ENCODE measurements around the gene AATK. TPM values are rescaled to one million over a fixed set of nuclear protein-coding genes. Genes with fewer than 3 reads are reported as not detected.

The AATK gene
- total and polyA plus RNA-seq, 10 of the 15 experiments (the other 5 are each of a cell fraction or from before 2014, with no cell fraction given): 0.04 TPM; not detected in 9

- no peak overlapping the region for H2AFZ ChIP-seq (ENCODE audit: control insufficient read depth, low read depth, low read length)
- no TSS peak for BruUV-seq (replicated peaks)
- ChIA-PET POLR2A (no interaction called here), CTCF (no interaction called here), SMC1A (ENCODE audit: uncharacterized antibody, unreplicated experiment) (no interaction called here), RAD21 (ENCODE audit: unreplicated experiment) (no interaction called here)
- intact Hi-C loops (cut with micrococcal nuclease; ENCODE audit: unreplicated experiment) (no loop called here), in situ Hi-C loops (cut with MboI) (loop anchor here (25.0 kb wide), 1 partner anchor 359 kb away; no protein-coding TSS in a partner anchor)
- no peaks in the 10 kb centered on the region for H4K20me1 ChIP-seq (ENCODE audit: control insufficient read depth, insufficient read depth)
- H3K9ac ChIP-seq (ENCODE audit: control insufficient read depth, insufficient read depth, low read length): no peak overlapping the region
- no peak for TF ChIP-seq STAT1 (conservative IDR thresholded peaks at IDR 0.05)
- TF ChIP-seq ATF2 (IDR thresholded peaks at IDR 0.05; ENCODE audit: low read length): no peak
- no peak for TF ChIP-seq NFYB (IDR thresholded peaks at IDR 0.05; ENCODE audit: insufficient read depth, low read depth, low read length)
- TF ChIP-seq PBX3 (IDR thresholded peaks at IDR 0.05; ENCODE audit: insufficient replicate concordance, low read depth, low read length): no peak
- TF ChIP-seq IRF4 (IDR thresholded peaks at IDR 0.05; ENCODE audit: low read depth, low read length): no peak
- TF ChIP-seq CHD4 (IDR thresholded peaks at IDR 0.05): no peak
- TF ChIP-seq EED (IDR thresholded peaks at IDR 0.05; ENCODE audit: low read depth): no peak
- TF ChIP-seq ETV6 (conservative IDR thresholded peaks at IDR 0.05 in 1 of 2, IDR thresholded peaks at IDR 0.05 in 1 of 2; ENCODE audit: borderline replicate concordance in 1 of 2, low read depth in 1 of 2): no peak
- no peak for TF ChIP-seq SP1 (IDR thresholded peaks at IDR 0.05; ENCODE audit: low read depth, low read length)
- no peak for DNase-seq (ENCODE audit: low read depth, low spot score)
- no peaks in the 10 kb centered on the region for H3K36me3 ChIP-seq (ENCODE audit: control insufficient read depth in 2 of 2, insufficient read depth in 2 of 2, low read length in 1 of 2)
- no peaks in the 10 kb centered on the region for H3K27me3 ChIP-seq (replicated peaks in 1 of 2; ENCODE audit: control insufficient read depth in 2 of 2, insufficient read depth in 2 of 2, low read length in 1 of 2)
- no peak for ATAC-seq
- H3K9me3 ChIP-seq (replicated peaks; ENCODE audit: control insufficient read depth, insufficient read depth, low read length): no peaks in the 10 kb centered on the region
- no peaks in the 10 kb centered on the region for H3K79me2 ChIP-seq (ENCODE audit: control insufficient read depth, insufficient read depth, low read length)
- FAIRE-seq: no peak
- WGBS (ENCODE audit: insufficient coverage, insufficient replicate concordance, low lambda C conversion rate, missing lambda C conversion rate): 39% methylated on average over 14 of the region's 14 CpGs
- no peaks in the 10 kb centered on the region for H3K4me1 ChIP-seq (ENCODE audit: control insufficient read depth, insufficient read depth, low read length)
- H3K27ac ChIP-seq (ENCODE audit: control insufficient read depth, insufficient read depth): no peak overlapping the region
- no peak overlapping the region for H3K4me2 ChIP-seq (ENCODE audit: control insufficient read depth, insufficient read depth)
- no peak overlapping the region for H3K4me3 ChIP-seq
Measured at GRCh38 chr17:81128338-81128737, 37.7 kb downstream of the AATK start.

Data from GM12878 (cell line).